BJ (cell line): ENCODE data around the gene TGFB1. TPM values are rescaled to one million over a fixed set of nuclear protein-coding genes. Genes with fewer than 3 reads are reported as not detected.
"Not testable (repeated sequence)": the region's sequence is repeated elsewhere in the genome, so short reads cannot be mapped to it uniquely, and the experiment has no call there.

Source experiments
- CTCF ChIA-PET: fragments of 350-600 bp; formaldehyde crosslinking; extraction: SDS; loops from one replicate; lab custom pipeline; 2021; ENCODE audit warnings: antibody characterized with exemption, inconsistent platforms; lab: Yijun Ruan, JAX
- POLR2A ChIA-PET: fragments of 300-600 bp; sonication (Branson Sonifier 250); formaldehyde crosslinking; extraction: SDS; loops from one replicate; lab custom pipeline; 2021; ENCODE audit warnings: antibody characterized with exemption; lab: Charles Lee
- DNase-seq: peaks from one replicate; pipeline ENCODE4 v3.0.0-alpha.2; 2011; ENCODE audit warnings: low read depth
- H3K27me3 ChIP-seq: 2 replicates; pipeline ENCODE4 v1.6.0; 2011; ENCODE audit warnings: low read length; ENCODE audit not compliant: control insufficient read depth, insufficient read depth
- H3K36me3 ChIP-seq: 2 replicates; pipeline ENCODE4 v1.5.1; 2011; ENCODE audit warnings: low read length; ENCODE audit not compliant: control insufficient read depth, insufficient read depth
- H3K4me3 ChIP-seq: 2 replicates; pipeline ENCODE4 v1.5.1; 2011; ENCODE audit warnings: low read depth, mild to moderate bottlenecking, control low read depth, low read length
- CTCF ChIP-seq: IDR thresholded peaks from 2 replicates; pipeline ENCODE4 v1.5.1; 2011; ENCODE audit warnings: low read depth, mild to moderate bottlenecking, control low read depth, inconsistent platforms, low read length, moderate library complexity; ENCODE audit not compliant: insufficient read depth
- polyA plus RNA-seq: library from polyadenylated mRNA; depleted of rRNA; stranded (reverse); fragments of >200 nt; gene quantifications from 2 replicates; pipeline ENCODE4 v1.2.3, GENCODE V29; 2011

The TGFB1 gene
- polyA plus RNA-seq, 1 experiment = 11.2 TPM

GRCh38 chr19:41376998-41377365 lies 23.3 kb upstream of the TGFB1 start:
- peaks cover 1% of the 10 kb centered on the region; the same call in 1 of the 2 replicates for H3K36me3 ChIP-seq
- ChIA-PET POLR2A (interaction anchor here (0.9 kb wide), 1 partner anchor 12 kb away, joined by 10 read pairs; no protein-coding TSS in a partner anchor), CTCF (interaction anchor here (1.4 kb wide), 1 partner anchor 9 kb away, joined by 3 read pairs; no protein-coding TSS in a partner anchor)
- H3K4me3 ChIP-seq = peak overlapping the region; percentile 50
- H3K27me3 ChIP-seq = no peaks in the 10 kb centered on the region
- DNase-seq = no peak
- TF ChIP-seq CTCF = no peak

GRCh38 chr19:41376241-41376997 lies 22.7 kb upstream of the TGFB1 start, which contains the start of gene TMEM91:
TMEM91 (plus strand) TSS chr19:41376533; CDS start chr19:41378310, 1,777 bp downstream.
- Histone ChIP-seq H3K4me3 (peak within 1 kb of the TSS; percentile 50), H3K27me3 (no peaks in the 10 kb centered on the region), H3K36me3 (peaks cover 1% of the 10 kb centered on the region; the same call in 1 of the 2 replicates)
- DNase-seq = no peak
- no peak for TF ChIP-seq CTCF
- ChIA-PET POLR2A (interaction anchor here (0.9 kb wide), 1 partner anchor 12 kb away, joined by 10 read pairs; no protein-coding TSS in a partner anchor), CTCF (interaction anchor here (1.4 kb wide), 1 partner anchor 9 kb away, joined by 3 read pairs; no protein-coding TSS in a partner anchor)

GRCh38 chr19:41373993-41374392 lies 20.3 kb upstream of the TGFB1 start:
- Histone ChIP-seq H3K27me3 (no peaks in the 10 kb centered on the region), H3K4me3 (no peak overlapping the region), H3K36me3 (peaks cover 1% of the 10 kb centered on the region; the same call in 1 of the 2 replicates)
- TF ChIP-seq CTCF = no peak
- ChIA-PET POLR2A (no interaction called here), CTCF (no interaction called here)
- peak; percentile 71 for DNase-seq

- Histone ChIP-seq H3K36me3 (no peaks in the 10 kb centered on the region; the same call in 1 of the 2 replicates), H3K4me3 (no peak overlapping the region), H3K27me3 (no peaks in the 10 kb centered on the region)
- CTCF ChIA-PET = no interaction called here
- POLR2A ChIA-PET = interaction anchor here (0.6 kb wide), 1 partner anchor 8 kb away, joined by 3 read pairs; no protein-coding TSS in a partner anchor
- TF ChIP-seq CTCF = no peak
- DNase-seq = no peak
These were observed 18.8 kb upstream of the TGFB1 start for GRCh38 chr19:41372501-41372900.

GRCh38 chr19:41371541-41371940 lies 17.8 kb upstream of the TGFB1 start:
- POLR2A ChIA-PET = no interaction called here
- Histone ChIP-seq H3K36me3 (no peaks in the 10 kb centered on the region; the same call in 1 of the 2 replicates), H3K27me3 (no peaks in the 10 kb centered on the region), H3K4me3 (no peak overlapping the region)
- no peak for TF ChIP-seq CTCF
- no peak for DNase-seq
- CTCF ChIA-PET = no interaction called here

GRCh38 chr19:41371119-41371518 lies 17.4 kb upstream of the TGFB1 start:
- POLR2A ChIA-PET, CTCF ChIA-PET, H3K36me3 ChIP-seq, H3K27me3 ChIP-seq, DNase-seq, H3K4me3 ChIP-seq: not testable (repeated sequence)
